Peyer's patch (tissue), 4 donors: Measurements from ENCODE around the gene ZEB1. TPM values are rescaled to one million over a fixed set of nuclear protein-coding genes. Genes with fewer than 3 reads are reported as not detected.

Source experiments
- DNase-seq, 3 donors: peaks; one replicate each; pipeline ENCODE4 v3.0.0-alpha.2; 2017 to 2019
- H3K27ac ChIP-seq, 4 donors: fragments of 200-600 bp; sonication (generic); one replicate each; pipeline ENCODE4 v1.5.1; 2016 to 2019
- H3K27me3 ChIP-seq, 2 donors: fragments of 200-600 bp; sonication (generic); one replicate each; pipeline ENCODE4 v1.5.1; 2019
- H3K36me3 ChIP-seq, 3 donors: fragments of 200-600 bp; sonication (generic); one replicate each; pipeline ENCODE4 v1.5.1; 2016 to 2019
- H3K4me1 ChIP-seq, 4 donors: fragments of 200-600 bp; sonication (generic); one replicate each; pipeline ENCODE4 v1.5.1; 2016 to 2019
- H3K4me3 ChIP-seq, 4 donors: fragments of 200-600 bp; sonication (generic); 1 replicate in 3 of 4; 2 replicates in 1 of 4; pipeline ENCODE4 v1.5.1; 2016 to 2019; ENCODE audit warnings: mild to moderate bottlenecking in 1 of 4
- H3K9me3 ChIP-seq, 4 donors: fragments of 200-600 bp; sonication (generic); one replicate each; pipeline ENCODE4 v1.5.1; 2016 to 2019; ENCODE audit warnings: mild to moderate bottlenecking in 1 of 4
- POLR2A ChIP-seq, 2 donors: fragments of 450-650 bp; IDR thresholded peaks; one replicate each; pipeline ENCODE4 v1.5.1; 2017; ENCODE audit warnings: antibody characterized with exemption in 2 of 2, mild to moderate bottlenecking in 2 of 2, moderate library complexity in 2 of 2
- total RNA-seq, 4 donors: library from RNA; depleted of rRNA; stranded (reverse); fragments of >200 nt; gene quantifications; one replicate each; pipeline ENCODE4 v1.1.0, GENCODE V29; 2016
- TF ChIP-seq, protein P1 (sequence below), 6 experiments: fragments of 450-650 bp in 4 of 6; fragments of 200-600 bp in 2 of 6; sonication (generic) in 1 of 6; IDR thresholded peaks; one replicate each; pipeline ENCODE4 v1.5.1; 2017 to 2019; ENCODE audit warnings: antibody characterized with exemption in 6 of 6, mild to moderate bottlenecking in 3 of 6, moderate library complexity in 1 of 6

ZEB1 gene
- total RNA-seq, 4 donors from 2014 or later = 6.1 to 75.9 (median 16.8) TPM

GRCh38 chr10:31437959-31438358, 118.9 kb downstream of the ZEB1 start:
- Histone ChIP-seq H3K9me3 (no peaks in the 10 kb centered on the region), H3K36me3 (no peaks in the 10 kb centered on the region), H3K4me1 (no peaks in the 10 kb centered on the region), H3K27me3 (no peaks in the 10 kb centered on the region), H3K4me3 (no peak overlapping the region), H3K27ac (no peak overlapping the region)
- no peak for DNase-seq
- TF ChIP-seq POLR2A (IDR thresholded peaks at IDR 0.05) = no peak
- TF ChIP-seq, protein P1, sequence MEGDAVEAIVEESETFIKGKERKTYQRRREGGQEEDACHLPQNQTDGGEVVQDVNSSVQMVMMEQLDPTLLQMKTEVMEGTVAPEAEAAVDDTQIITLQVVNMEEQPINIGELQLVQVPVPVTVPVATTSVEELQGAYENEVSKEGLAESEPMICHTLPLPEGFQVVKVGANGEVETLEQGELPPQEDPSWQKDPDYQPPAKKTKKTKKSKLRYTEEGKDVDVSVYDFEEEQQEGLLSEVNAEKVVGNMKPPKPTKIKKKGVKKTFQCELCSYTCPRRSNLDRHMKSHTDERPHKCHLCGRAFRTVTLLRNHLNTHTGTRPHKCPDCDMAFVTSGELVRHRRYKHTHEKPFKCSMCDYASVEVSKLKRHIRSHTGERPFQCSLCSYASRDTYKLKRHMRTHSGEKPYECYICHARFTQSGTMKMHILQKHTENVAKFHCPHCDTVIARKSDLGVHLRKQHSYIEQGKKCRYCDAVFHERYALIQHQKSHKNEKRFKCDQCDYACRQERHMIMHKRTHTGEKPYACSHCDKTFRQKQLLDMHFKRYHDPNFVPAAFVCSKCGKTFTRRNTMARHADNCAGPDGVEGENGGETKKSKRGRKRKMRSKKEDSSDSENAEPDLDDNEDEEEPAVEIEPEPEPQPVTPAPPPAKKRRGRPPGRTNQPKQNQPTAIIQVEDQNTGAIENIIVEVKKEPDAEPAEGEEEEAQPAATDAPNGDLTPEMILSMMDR (IDR thresholded peaks at IDR 0.05) = no peak

DNA sequence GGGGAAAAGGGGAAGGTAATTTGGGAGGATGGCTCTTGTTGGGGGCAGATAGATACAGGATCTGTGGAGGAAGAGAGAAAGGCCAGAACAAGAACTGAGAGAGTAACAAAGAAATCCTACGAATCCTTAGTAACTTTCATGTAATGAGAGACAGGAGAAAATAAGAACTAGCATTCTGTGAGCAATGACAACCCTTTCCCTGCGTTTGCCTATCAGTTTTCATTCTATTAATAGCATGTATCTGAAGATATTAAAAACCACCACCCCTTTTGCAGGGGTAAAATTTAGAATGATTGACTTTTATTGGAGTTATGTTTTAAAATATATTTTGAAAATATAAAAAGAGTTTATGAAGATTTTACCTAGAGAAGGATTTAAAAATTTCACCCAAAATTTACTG, 132.8 kb downstream of the ZEB1 start:
- H3K4me3 ChIP-seq = no peak overlapping the region
- no peak for DNase-seq
- H3K36me3 ChIP-seq = no peaks in the 10 kb centered on the region
- H3K4me1 ChIP-seq = no peaks in the 10 kb centered on the region
- H3K27ac ChIP-seq = no peak overlapping the region
- H3K27me3 ChIP-seq = no peaks in the 10 kb centered on the region
- TF ChIP-seq, protein P1 (IDR thresholded peaks at IDR 0.05) = no peak
- no peak for TF ChIP-seq POLR2A (IDR thresholded peaks at IDR 0.05)
- no peaks in the 10 kb centered on the region for H3K9me3 ChIP-seq

GRCh38 chr10:31456468-31456867, 137.5 kb downstream of the ZEB1 start:
- Histone ChIP-seq H3K9me3 (no peaks in the 10 kb centered on the region), H3K27me3 (no peaks in the 10 kb centered on the region), H3K27ac (no peak overlapping the region), H3K4me3 (no peak overlapping the region), H3K36me3 (no peaks in the 10 kb centered on the region), H3K4me1 (no peaks in the 10 kb centered on the region)
- no peak for DNase-seq
- no peak for TF ChIP-seq POLR2A (IDR thresholded peaks at IDR 0.05)
- TF ChIP-seq, protein P1 (IDR thresholded peaks at IDR 0.05) = no peak

GRCh38 chr10:31457858-31458257, 138.8 kb downstream of the ZEB1 start:
- Histone ChIP-seq H3K36me3 (no peaks in the 10 kb centered on the region), H3K27ac (no peak overlapping the region), H3K27me3 (no peaks in the 10 kb centered on the region), H3K9me3 (no peaks in the 10 kb centered on the region), H3K4me3 (no peak overlapping the region), H3K4me1 (no peaks in the 10 kb centered on the region)
- DNase-seq = no peak
- TF ChIP-seq, protein P1 (IDR thresholded peaks at IDR 0.05) = no peak
- TF ChIP-seq POLR2A (IDR thresholded peaks at IDR 0.05) = no peak

DNA sequence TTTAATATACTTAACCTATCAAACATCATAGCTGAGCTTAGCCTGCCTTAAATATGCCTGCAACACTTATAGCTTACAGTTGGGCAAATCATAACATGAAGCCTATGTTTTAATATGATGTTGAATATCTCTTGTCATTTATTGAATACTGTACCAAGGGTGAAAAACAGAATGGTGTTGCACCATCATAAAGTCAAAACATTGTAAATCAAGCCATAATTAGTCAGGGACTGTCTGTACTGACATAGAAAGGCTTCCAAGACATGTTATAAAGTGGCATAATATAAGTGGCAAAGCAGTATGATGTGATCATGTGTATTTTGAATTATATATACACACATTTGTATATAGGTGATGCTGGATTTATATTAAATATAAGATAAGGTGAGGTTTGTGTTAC, 140.0 kb downstream of the ZEB1 start:
- Histone ChIP-seq H3K4me1 (no peaks in the 10 kb centered on the region), H3K27ac (no peak overlapping the region), H3K9me3 (no peaks in the 10 kb centered on the region), H3K4me3 (no peak overlapping the region), H3K36me3 (peaks cover 0 to 3% (median 0%) of the 10 kb centered on the region in 3 donors), H3K27me3 (no peaks in the 10 kb centered on the region)
- no peak for DNase-seq
- TF ChIP-seq, protein P1 (IDR thresholded peaks at IDR 0.05) = no peak
- no peak for TF ChIP-seq POLR2A (IDR thresholded peaks at IDR 0.05)

- Histone ChIP-seq H3K36me3 (peaks cover 0 to 3% (median 0%) of the 10 kb centered on the region in 3 donors), H3K27ac (no peak overlapping the region), H3K9me3 (no peaks in the 10 kb centered on the region), H3K27me3 (no peaks in the 10 kb centered on the region), H3K4me1 (no peaks in the 10 kb centered on the region), H3K4me3 (no peak overlapping the region)
- TF ChIP-seq, protein P1 (IDR thresholded peaks at IDR 0.05) = no peak
- TF ChIP-seq POLR2A (IDR thresholded peaks at IDR 0.05) = no peak
- DNase-seq = no peak
Observed at GRCh38 chr10:31460242-31460641, 141.2 kb downstream of the ZEB1 start.
